Measurements from ENCODE around the gene UBE2D4. TPM values are rescaled to one million over a fixed set of nuclear protein-coding genes. Genes with fewer than 3 reads are reported as not detected.

UBE2D4 gene
- total and polyA plus RNA-seq, 9 of the 15 experiments (the other 6 are each of a cell fraction or from before 2014, with no cell fraction given) = 3.3 to 16.2 (median 7.5) TPM

GRCh38 chr7:43925984-43926797 is at the start of gene UBE2D4 (continued):
- TF ChIP-seq STAT5B (CRISPR knock-in tag; IDR thresholded peaks at IDR 0.05) (no peak), PHF21A (IDR thresholded peaks at IDR 0.05; ENCODE audit: borderline replicate concordance, low read depth) (peak; percentile 87), MAFG (tag; conservative IDR thresholded peaks at IDR 0.05) (no peak), NFE2L1 (tag; IDR thresholded peaks at IDR 0.05; ENCODE audit: borderline replicate concordance, low read depth) (no peak), ZNF76 (CRISPR knock-in tag; IDR thresholded peaks at IDR 0.05; ENCODE audit: borderline replicate concordance) (peak; percentile 83), ZNF274 (IDR thresholded peaks at IDR 0.05; ENCODE audit: borderline replicate concordance, low read depth, low read length) (no peak), RBBP5 (IDR thresholded peaks at IDR 0.05; ENCODE audit: borderline replicate concordance, insufficient read depth, low read length, poor library complexity, severe bottlenecking) (peak; percentile 94), ETS1 (conservative IDR thresholded peaks at IDR 0.05; ENCODE audit: control insufficient read depth, low read depth, low read length) (peak; percentile 65; the same call in 1 of the 2 replicates), FOXP1 (CRISPR knock-in tag; IDR thresholded peaks at IDR 0.05) (peak; percentile 97), REST (IDR thresholded peaks at IDR 0.05; ENCODE audit: borderline replicate concordance) (peak; percentile 89), REST (CRISPR knock-in tag; IDR thresholded peaks at IDR 0.05; ENCODE audit: low read depth) (no peak; the same call in none of the 2 replicates), UBTF (IDR thresholded peaks at IDR 0.05; ENCODE audit: borderline replicate concordance in 1 of 2, low read depth in 2 of 2, low read length in 2 of 2) (peak; percentile 78 to 89; a peak in 3 of 4 replicates), KDM5B (IDR thresholded peaks at IDR 0.05; ENCODE audit: insufficient replicate concordance, low read depth, low read length) (peak; percentile 99)
